RPMI7951 (cell line): Measurements from ENCODE around the gene LRRC14B. TPM values are rescaled to one million over a fixed set of nuclear protein-coding genes. Genes with fewer than 3 reads are reported as not detected.
A peak's percentile ranks its signal among the peaks of the same experiment; 100 is the strongest.

Experiments used
- DNase-seq: peaks from one replicate; pipeline ENCODE4 v3.0.0-alpha.2; 2012; ENCODE audit warnings: low read depth
- total RNA-seq: library from RNA; depleted of rRNA; stranded (reverse); fragments of >200 nt; shearing (Covaris generic); gene quantifications from 2 replicates; pipeline ENCODE4 v1.2.3, GENCODE V29; 2014

The LRRC14B gene
- total RNA-seq, 1 experiment from 2014 or later, result not detected

DNA sequence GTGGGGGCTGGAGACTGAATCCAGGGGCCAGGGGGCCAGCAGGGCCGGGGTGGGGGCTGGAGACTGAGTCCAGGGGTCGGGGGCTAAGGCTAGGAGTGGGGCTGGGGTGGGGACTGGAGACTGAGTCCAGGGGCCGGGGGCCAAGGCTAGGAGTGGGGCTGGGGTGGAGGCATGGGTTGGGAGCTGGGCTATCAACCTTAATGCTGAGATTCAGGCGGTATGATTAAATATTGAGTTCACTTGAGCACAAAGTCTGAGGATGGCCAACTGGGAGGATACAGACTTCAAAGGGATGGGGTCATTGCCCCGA, 17.0 kb upstream of the LRRC14B start:
- DNase-seq, result no peak

GRCh38 chr5:174876-175465, 16.3 kb upstream of the LRRC14B start:
- DNase-seq, result no peak

DNA sequence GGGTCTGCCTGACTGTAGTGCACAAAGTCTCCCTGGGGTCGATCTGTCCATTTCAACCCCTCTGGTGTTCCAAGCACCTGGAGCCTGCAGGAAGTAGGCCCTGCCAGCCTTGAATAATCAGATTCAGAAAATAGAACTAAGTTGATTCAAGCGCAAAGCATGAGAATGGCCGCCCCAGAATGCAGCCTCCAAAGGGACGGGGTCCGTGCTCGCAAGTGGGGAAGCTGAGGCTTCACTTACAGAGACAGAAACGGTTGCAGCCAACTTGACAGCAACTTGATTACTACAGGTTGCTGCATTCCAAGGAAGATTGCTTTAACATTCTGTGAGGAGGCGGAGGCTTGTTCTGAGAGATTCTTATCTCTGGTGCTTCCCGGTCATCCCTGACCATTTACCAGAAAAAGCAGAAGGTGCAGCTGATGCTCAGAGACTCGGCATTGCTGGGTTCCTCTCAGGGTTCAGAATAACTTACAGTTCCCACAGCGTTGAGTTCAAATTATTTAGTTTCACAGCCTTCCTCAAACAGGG, 14.9 kb upstream of the LRRC14B start:
- DNase-seq, result no peak

GRCh38 chr5:178110-178509, 13.2 kb upstream of the LRRC14B start:
- DNase-seq, result no peak

- no peak for DNase-seq
These were observed 11.9 kb upstream of the LRRC14B start for GRCh38 chr5:179401-179800.

DNA sequence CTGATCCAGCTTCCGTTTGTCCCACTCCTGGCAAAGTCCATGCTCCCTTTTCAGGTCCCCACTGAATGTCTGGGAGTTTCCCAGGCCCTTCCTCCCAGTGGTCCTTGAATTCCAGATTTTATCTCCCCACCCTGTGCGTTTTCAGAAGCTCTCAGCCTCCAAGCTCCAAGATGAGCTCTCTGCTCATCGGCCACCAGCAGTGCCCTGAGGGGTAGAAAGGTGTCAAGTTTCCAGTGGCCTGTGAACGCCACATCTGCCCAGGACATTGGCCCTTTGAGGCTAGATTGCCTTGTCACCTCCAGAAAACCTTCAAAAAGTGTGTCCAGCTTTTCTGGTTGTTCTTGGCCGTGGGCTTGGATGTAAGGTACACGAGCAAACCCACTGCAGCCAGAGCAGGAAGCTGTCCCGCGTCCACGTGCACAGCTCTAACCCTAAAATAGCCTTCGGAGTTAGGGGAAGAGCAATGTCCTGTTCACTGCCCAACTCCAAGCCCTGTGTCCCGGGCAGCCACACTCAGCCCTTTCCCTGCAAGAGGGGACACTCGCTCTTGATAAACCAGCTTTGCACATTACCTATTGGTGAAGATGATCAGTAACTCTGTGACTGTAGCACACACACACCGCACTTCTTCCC, 10.9 kb upstream of the LRRC14B start:
- peak; percentile 59 for DNase-seq

DNA sequence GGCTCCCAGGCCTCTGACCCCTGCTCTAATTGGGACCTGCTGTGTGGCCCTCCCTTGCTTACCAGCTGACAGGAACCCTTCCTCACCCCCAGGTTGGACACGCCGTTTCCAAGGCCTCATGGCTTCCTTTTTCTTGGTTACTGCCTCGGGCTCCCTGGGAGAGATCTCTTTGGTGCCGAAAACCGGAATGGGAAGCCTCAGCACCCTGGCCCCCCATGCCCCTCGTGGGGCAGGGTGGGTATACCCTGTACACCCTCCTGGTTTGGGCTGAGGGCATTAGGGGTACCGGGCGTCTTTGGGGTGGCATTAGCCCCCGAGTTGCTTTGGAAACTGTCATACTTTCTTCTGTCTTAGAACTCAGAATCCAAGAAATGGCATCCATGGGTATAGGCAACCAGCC, 10.1 kb upstream of the LRRC14B start:
- DNase-seq, result no peak

- no peak for DNase-seq
These were observed 9.7 kb upstream of the LRRC14B start for GRCh38 chr5:181566-181965.

DNA sequence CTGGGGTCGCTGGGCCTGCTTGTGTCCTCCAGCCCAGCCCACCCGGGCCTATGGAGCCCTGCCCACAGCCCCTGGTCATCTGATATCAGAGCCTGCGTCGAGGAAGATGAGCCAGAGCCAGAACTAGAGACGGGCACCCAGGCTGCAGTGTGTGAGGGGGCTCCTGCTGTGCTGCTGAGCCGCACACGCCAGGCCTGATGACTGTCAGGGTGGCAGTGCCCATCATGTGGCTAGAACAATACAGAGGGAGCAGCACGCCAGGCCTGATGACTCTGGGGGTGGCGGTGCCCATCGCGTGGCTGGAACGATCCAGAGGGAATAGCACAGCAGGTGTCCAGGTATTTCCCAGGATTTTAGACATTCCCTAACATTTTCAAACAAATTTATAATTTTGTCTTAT, 9.2 kb upstream of the LRRC14B start:
- no peak for DNase-seq

DNA sequence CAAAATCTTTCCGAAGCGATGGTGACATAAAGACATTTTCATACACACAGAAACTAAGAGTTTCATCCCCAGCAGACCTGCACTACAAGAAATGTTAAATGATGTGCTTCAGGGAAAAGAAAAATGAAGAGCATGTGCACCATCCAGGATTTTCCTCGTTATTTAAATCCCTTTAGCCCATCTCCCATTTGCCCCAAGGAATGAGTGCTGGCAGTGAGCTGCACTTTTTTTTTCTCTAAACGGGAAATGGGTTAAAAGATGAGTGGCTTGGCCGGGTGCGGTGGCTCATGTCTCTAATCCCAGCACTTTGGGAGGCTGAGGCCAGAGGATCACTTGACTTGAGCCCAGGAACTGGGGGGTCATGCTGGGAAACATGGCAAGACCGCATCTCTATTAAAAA, 6.8 kb upstream of the LRRC14B start:
- peak; percentile 68 for DNase-seq

DNA sequence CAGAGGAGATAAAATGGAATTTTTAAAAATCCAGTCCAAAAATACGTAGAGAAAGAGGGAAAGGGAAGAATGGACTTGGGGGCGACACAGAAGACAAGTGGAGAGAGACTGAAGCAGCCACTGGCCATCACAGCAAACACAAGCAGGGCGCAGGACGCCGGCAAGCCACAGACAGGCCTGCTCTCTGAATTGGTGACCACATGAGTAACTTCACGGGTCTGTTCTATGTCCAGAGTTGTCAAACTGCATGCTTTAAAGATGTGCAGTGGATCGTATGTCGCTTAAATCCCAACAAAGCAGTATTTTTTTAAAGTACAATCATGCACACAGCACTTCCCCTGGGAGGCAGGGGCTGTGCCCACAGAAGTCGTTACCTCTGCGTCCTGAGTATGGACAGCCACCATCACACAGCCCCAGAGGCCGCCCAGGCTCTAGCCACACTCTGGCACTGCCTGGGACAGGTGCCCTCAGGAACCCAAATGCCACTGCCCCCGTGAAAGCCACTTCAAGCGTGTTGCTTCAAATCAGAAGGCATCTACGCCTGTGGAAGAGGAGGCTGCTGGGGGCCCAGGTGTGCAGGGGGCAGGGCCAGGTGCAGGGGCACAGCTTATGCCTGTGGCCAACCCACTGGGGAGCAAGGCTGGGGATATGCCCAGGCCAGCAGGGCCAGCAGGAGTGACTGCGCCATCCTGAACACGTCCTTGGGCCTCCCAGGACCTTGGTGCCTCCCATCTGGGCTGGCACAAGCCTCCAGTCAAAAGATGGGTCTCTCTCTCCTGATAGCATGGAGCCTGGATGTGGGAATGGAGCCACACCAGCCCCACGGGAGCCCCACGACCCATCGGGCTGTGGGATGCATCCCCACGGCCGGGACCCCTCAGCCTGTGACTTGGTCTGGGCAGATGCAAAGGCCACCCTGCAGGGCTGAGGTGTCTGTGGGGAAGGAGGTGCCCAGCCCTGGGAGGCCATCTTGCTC, 5.9 kb upstream of the LRRC14B start:
- no peak for DNase-seq

GRCh38 chr5:186091-187041, 4.9 kb upstream of the LRRC14B start:
- DNase-seq, result no peak

- DNase-seq, result no peak
These were observed 4.3 kb upstream of the LRRC14B start for GRCh38 chr5:187042-187431.

GRCh38 chr5:187617-188451, 3.5 kb upstream of the LRRC14B start:
- no peak for DNase-seq

- DNase-seq, result peak; percentile 72
These were observed 2.5 kb upstream of the LRRC14B start for GRCh38 chr5:188488-189481.

DNA sequence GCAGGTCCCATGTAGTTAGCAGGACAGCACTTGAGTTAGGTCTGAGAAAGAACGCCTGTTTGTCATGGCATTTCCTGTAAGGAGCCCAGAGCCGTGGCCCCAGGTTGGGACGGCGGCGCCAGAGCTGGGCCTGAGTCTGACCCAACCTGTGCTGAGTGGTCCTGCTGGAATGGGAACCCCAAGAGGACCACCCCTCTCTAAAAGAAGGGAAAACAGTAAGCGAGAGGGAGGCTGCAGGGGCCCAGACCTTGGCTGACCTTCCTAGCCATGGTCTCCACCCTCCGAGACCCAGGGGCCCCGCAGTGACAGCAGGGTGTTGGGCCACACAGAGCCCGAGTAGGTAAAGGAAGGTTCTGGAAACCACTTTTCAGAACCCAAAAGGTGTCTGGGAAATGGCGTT, 1.8 kb upstream of the LRRC14B start:
- no peak for DNase-seq

- no peak for DNase-seq
These were observed 1.3 kb upstream of the LRRC14B start for GRCh38 chr5:189976-190365.

DNA sequence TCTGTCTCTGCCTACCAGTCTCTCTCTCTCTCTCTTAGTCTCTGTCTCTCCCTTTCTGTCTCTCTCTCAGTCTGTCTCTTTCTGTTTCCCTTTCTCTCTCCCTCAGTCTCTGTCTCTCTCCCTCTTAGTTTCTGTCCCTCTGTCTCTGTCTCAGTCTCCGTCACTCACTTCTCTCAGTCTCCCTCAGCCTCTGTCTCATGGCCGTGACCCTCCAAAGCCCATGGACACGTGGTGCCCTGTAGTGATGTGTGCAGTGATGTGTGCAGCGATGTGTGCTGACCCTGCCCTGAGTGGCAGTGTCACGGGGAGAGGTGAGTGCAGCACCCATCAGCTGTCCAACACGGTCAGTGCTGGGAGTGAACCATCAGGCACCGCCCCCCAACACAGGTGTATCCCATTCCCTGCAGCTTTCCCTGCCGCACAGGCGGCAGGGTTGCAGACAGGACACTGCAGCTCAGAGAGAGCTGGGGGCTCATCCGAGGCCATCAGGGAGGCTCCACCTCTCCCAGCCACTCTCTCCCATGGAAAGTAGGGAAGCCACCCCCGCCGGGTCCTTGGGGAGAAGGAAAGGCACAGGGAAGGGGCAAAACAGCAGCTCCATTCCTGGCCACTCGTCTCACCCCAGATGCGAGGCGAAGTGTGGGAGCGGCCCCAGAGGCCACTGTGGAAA, 794 bp upstream of the LRRC14B start:
- DNase-seq, result no peak
